Tibial nerve (tissue), 4 donors: ENCODE measurements around the gene SPAM1. TPM values are rescaled to one million over a fixed set of nuclear protein-coding genes. Genes with fewer than 3 reads are reported as not detected.

Experiments
- DNase-seq, 2 donors: peaks; one replicate each; pipeline ENCODE4 v3.0.0-alpha.2; 2019; ENCODE audit warnings: low spot score in 2 of 2
- H3K27ac ChIP-seq, 4 donors: fragments of 200-600 bp; sonication (generic) in 3 of 4; one replicate each; pipeline ENCODE4 v1.5.1; 2017 to 2019; ENCODE audit warnings: mild to moderate bottlenecking in 1 of 4
- H3K27me3 ChIP-seq, 2 donors: fragments of 200-600 bp; sonication (generic) in 1 of 2; one replicate each; pipeline versions ENCODE4 v1.5.1 to v1.6.0; 2017 to 2019
- H3K36me3 ChIP-seq, 3 donors: fragments of 200-600 bp; sonication (generic); one replicate each; pipeline ENCODE4 v1.5.1; 2018 to 2019
- H3K4me1 ChIP-seq, 4 donors: fragments of 200-600 bp; sonication (generic) in 3 of 4; one replicate each; pipeline ENCODE4 v1.5.1; 2017 to 2019
- H3K4me3 ChIP-seq, 4 donors: fragments of 200-600 bp; sonication (generic) in 3 of 4; one replicate each; pipeline ENCODE4 v1.5.1; 2017 to 2019; ENCODE audit warnings: mild to moderate bottlenecking in 1 of 4, moderate library complexity in 1 of 4
- H3K9me3 ChIP-seq, 4 donors: fragments of 200-600 bp; sonication (generic) in 3 of 4; one replicate each; pipeline ENCODE4 v1.5.1; 2017 to 2019
- EP300 ChIP-seq, 2 donors: sonication (generic); formaldehyde crosslinking; IDR thresholded peaks; one replicate each; pipeline ENCODE4 v1.6.1; 2017; ENCODE audit warnings: antibody characterized with exemption in 2 of 2, mild to moderate bottlenecking in 1 of 2
- POLR2A ChIP-seq, 2 donors: fragments of 450-650 bp; IDR thresholded peaks; one replicate each; pipeline ENCODE4 v1.6.1; 2017; ENCODE audit warnings: antibody characterized with exemption in 2 of 2, mild to moderate bottlenecking in 2 of 2, moderate library complexity in 2 of 2
- WGBS, 2 donors: methylation state at CpG; one replicate each; pipeline ENCODE4 v1.1.5; 2018; 5-methylcytosine and 5-hydroxymethylcytosine counted together
- total RNA-seq, 4 donors: library from RNA; depleted of rRNA; stranded (reverse); fragments of >200 nt; gene quantifications; one replicate each; pipeline ENCODE4 v1.1.0, GENCODE V29; 2016
- TF ChIP-seq, protein P1 (sequence below), 5 experiments: fragments of 200-600 bp in 3 of 5; fragments of 450-650 bp in 2 of 5; sonication (generic) in 3 of 5; IDR thresholded peaks; one replicate each; pipeline ENCODE4 v1.5.1; 2016 to 2019; ENCODE audit warnings: antibody characterized with exemption in 5 of 5, mild to moderate bottlenecking in 3 of 5, moderate library complexity in 2 of 5

SPAM1 gene
- total RNA-seq, 4 donors from 2014 or later, result not detected

DNA sequence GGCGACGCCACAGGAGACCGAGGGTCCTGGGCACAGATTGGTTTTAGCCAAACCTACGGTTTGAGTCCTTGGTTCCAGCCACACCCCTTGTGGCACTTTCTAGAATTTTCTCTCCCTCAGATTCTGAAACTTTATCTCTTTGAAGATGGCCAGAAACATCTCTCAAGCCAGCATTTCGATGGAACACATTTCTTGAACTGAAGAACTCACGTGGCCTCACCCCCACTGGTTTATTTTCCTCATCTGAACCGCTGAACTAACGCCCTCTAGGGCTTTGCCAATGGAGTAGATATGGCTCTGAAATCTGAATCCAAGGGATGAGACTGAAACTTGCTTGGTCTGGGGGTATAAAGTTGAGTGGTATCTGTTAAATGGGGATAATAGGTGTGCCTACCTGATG is 6.7 kb upstream of the SPAM1 start:
- Histone ChIP-seq H3K27me3 (no peaks in the 10 kb centered on the region), H3K9me3 (no peaks in the 10 kb centered on the region), H3K27ac (no peak overlapping the region), H3K4me3 (no peak overlapping the region), H3K36me3 (no peaks in the 10 kb centered on the region), H3K4me1 (no peaks in the 10 kb centered on the region)
- TF ChIP-seq POLR2A (IDR thresholded peaks at IDR 0.05) (no peak), EP300 (IDR thresholded peaks at IDR 0.05) (no peak)
- TF ChIP-seq, protein P1, sequence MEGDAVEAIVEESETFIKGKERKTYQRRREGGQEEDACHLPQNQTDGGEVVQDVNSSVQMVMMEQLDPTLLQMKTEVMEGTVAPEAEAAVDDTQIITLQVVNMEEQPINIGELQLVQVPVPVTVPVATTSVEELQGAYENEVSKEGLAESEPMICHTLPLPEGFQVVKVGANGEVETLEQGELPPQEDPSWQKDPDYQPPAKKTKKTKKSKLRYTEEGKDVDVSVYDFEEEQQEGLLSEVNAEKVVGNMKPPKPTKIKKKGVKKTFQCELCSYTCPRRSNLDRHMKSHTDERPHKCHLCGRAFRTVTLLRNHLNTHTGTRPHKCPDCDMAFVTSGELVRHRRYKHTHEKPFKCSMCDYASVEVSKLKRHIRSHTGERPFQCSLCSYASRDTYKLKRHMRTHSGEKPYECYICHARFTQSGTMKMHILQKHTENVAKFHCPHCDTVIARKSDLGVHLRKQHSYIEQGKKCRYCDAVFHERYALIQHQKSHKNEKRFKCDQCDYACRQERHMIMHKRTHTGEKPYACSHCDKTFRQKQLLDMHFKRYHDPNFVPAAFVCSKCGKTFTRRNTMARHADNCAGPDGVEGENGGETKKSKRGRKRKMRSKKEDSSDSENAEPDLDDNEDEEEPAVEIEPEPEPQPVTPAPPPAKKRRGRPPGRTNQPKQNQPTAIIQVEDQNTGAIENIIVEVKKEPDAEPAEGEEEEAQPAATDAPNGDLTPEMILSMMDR (IDR thresholded peaks at IDR 0.05), result no peak
- WGBS, 2 donors, result 84 to 90% methylated on average over 8 of the region's 8 CpGs
- DNase-seq, result no peak

DNA sequence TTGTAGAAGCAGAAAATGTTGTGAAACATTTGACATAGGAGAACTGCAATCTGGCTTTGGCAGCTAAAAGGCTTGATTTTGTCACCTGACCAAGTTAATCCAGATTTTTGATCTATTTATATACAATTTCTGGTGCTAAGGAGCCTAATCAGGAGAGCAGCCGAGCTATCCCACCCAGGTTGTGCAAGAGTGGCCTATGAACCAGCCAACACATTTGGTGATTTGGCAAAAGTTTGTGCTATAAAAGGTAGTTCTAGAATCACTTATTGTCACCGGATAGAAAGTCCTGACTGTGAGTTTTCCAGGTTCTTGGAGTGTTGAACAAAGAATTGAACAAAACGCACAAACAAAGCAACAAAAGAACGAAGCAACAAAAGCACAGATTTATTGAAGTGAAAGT is 1.4 kb upstream of the SPAM1 start:
- no peak overlapping the region for H3K27ac ChIP-seq
- no peaks in the 10 kb centered on the region for H3K27me3 ChIP-seq
- no peaks in the 10 kb centered on the region for H3K36me3 ChIP-seq
- no peaks in the 10 kb centered on the region for H3K4me1 ChIP-seq
- TF ChIP-seq, protein P1 (IDR thresholded peaks at IDR 0.05), result no peak
- TF ChIP-seq POLR2A (IDR thresholded peaks at IDR 0.05) (no peak), EP300 (IDR thresholded peaks at IDR 0.05) (no peak)
- WGBS, 2 donors, result 88 to 92% methylated on average over 4 of the region's 4 CpGs
- H3K9me3 ChIP-seq, result no peaks in the 10 kb centered on the region
- no peak overlapping the region for H3K4me3 ChIP-seq
- DNase-seq, result no peak

DNA sequence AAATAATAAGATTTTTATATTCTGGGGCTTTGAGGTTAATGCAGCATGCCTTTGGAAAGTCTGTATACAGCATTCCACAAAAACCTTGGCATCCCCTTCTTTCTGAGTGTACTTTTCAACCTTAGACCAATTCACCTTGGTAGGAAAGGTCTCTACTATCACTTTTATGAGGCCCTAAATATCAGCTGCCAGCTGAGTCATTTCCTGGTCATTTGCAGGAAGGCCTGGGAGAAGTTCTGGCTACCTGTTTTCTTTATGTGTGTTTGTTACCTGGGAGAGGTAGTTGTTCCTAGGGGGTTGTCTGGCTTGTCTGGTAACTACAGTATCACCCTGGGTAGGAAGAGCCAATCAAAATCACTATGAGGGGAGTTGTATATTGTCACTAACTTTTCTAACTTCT is 4.1 kb downstream of the SPAM1 start:
- TF ChIP-seq EP300 (IDR thresholded peaks at IDR 0.05), result no peak
- TF ChIP-seq, protein P1 (IDR thresholded peaks at IDR 0.05), result no peak
- no peak for TF ChIP-seq POLR2A (IDR thresholded peaks at IDR 0.05)
- DNase-seq, result no peak
- Histone ChIP-seq H3K4me3 (no peak overlapping the region), H3K27ac (no peak overlapping the region), H3K9me3 (no peaks in the 10 kb centered on the region), H3K4me1 (no peaks in the 10 kb centered on the region), H3K36me3 (no peaks in the 10 kb centered on the region), H3K27me3 (no peaks in the 10 kb centered on the region)

DNA sequence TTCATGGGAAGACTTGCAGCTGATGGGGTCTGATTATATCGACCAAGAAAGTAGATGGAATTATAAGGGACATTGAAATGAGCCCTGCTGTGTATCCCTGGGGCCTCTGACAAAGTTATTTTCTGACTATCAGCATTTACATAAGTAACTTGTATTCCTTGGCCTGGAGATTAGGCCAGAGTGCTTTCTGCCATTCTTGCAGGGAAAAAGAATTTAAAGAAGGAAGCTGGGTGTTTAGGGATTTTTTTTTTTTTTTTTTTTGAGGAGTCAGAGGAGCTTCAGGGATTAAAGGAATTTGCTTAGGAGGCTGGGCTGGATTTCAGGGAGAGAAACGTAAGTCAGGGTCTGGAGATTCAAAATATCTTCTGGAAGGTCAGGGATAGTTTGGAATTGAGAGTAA is 4.6 kb downstream of the SPAM1 start:
- Histone ChIP-seq H3K9me3 (no peaks in the 10 kb centered on the region), H3K4me3 (no peak overlapping the region), H3K4me1 (no peaks in the 10 kb centered on the region), H3K36me3 (no peaks in the 10 kb centered on the region), H3K27me3 (no peaks in the 10 kb centered on the region), H3K27ac (no peak overlapping the region)
- TF ChIP-seq, protein P1 (IDR thresholded peaks at IDR 0.05), result no peak
- TF ChIP-seq EP300 (IDR thresholded peaks at IDR 0.05) (no peak), POLR2A (IDR thresholded peaks at IDR 0.05) (no peak)
- 31 to 42% methylated on average over 2 of the region's 2 CpGs for WGBS, 2 donors
- DNase-seq, result no peak

DNA sequence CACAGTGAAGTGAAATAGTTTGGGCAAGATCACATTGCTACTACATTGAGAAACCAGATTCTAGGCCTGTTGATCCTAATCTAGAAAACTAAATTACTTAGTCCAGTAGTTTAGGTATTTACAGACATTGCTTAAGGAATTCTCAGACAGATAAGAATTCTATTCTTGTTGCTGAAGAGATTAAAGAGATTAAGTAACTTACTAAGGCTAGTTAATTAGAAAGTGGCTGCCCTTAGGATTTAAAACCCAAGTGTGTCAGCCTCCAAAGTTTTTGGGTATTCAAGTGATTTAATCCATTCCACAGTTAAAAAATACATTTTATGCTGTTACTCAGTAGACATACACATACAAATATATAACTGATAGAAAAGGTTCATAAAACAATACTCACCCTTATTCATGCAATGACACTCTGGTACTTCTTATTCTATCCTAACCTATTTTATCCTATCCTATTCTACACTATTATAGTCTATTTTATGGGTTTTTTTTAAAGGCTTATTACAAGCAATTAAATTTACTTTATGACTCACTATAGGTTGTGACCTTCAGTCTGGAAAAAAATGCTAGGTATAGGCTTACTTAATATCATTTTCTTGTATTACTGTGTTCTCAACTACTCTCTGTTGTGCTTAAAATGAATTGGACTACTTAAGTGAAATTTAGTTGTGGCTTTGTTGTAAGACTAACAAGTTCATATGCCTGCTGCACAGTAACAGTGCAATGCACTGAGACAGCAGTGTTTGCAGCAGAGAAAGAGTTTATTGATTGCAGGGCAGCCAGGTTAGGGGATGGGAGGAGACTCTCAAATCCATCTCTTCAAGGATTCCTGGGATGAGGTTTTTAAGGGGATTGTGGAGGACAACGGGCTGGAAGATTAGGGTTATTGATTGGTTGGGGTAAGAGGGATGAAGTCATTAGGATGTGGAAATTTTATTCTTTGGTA is 10.7 kb downstream of the SPAM1 start:
- no peaks in the 10 kb centered on the region for H3K4me1 ChIP-seq
- no peak overlapping the region for H3K27ac ChIP-seq
- H3K4me3 ChIP-seq, result no peak overlapping the region
- H3K27me3 ChIP-seq, result no peaks in the 10 kb centered on the region
- peaks cover 0 to 8% (median 0%) of the 10 kb centered on the region in 4 donors for H3K9me3 ChIP-seq
- no peak for DNase-seq
- TF ChIP-seq POLR2A (IDR thresholded peaks at IDR 0.05) (no peak), EP300 (IDR thresholded peaks at IDR 0.05) (no peak)
- TF ChIP-seq, protein P1 (IDR thresholded peaks at IDR 0.05), result no peak
- 48 to 73% methylated on average over 1 of the region's 1 CpG for WGBS, 2 donors
- no peaks in the 10 kb centered on the region for H3K36me3 ChIP-seq
